ENCODE measurements around the gene KRTAP1-4. TPM values are rescaled to one million over a fixed set of nuclear protein-coding genes. Genes with fewer than 3 reads are reported as not detected.

The KRTAP1-4 gene
- total and polyA plus RNA-seq, 2 donors (not counting 3 experiments of a cell fraction or from before 2014, with no cell fraction given) = not detected

GRCh38 chr17:41067281-41067680 is 37.3 kb upstream of the KRTAP1-4 start:
- intact Hi-C loops (cut with micrococcal nuclease) = no loop called here
- H3K27ac ChIP-seq (ENCODE audit: insufficient read depth, low read depth, low read length) = no peak overlapping the region

More at GRCh38 chr17:41067281-41067680, 37.3 kb upstream of the KRTAP1-4 start:
- no peaks in the 10 kb centered on the region for H4K20me1 ChIP-seq (replicated peaks; ENCODE audit: control insufficient read depth, extremely low read depth, insufficient read depth, low read length)
- H2AFZ ChIP-seq (ENCODE audit: low read depth, low read length) = no peak overlapping the region
- H3K79me2 ChIP-seq (ENCODE audit: control insufficient read depth, insufficient read depth, low read length) = no peaks in the 10 kb centered on the region
- no TSS peak for BruUV-seq (replicated peaks)
- DNase-seq (ENCODE audit: low read depth, low spot score) (no peak), FAIRE-seq (no peak)
- dilution Hi-C loops (cut with MboI; ENCODE audit: extremely low pct_ligation_motif_present, low sequenced_read_pairs) = no loop called here
- no peaks in the 10 kb centered on the region for H3K9me1 ChIP-seq (replicated peaks; ENCODE audit: control insufficient read depth, extremely low read depth, insufficient read depth, low read length)
- ChIA-PET POLR2A (no interaction called here), CTCF (no interaction called here)
- no peak for TF ChIP-seq CTCF (IDR thresholded peaks at IDR 0.05; ENCODE audit: extremely low read depth in 1 of 2, insufficient read depth in 1 of 2, low read depth in 1 of 2, low read length in 2 of 2)
- TF ChIP-seq JUN (IDR thresholded peaks at IDR 0.05; ENCODE audit: borderline replicate concordance, insufficient read depth, insufficient read length, low read depth) = no peak
- no peak for TF ChIP-seq MAX (IDR thresholded peaks at IDR 0.05; ENCODE audit: insufficient read depth, insufficient read length)
- no peak for TF ChIP-seq EZH2 (IDR thresholded peaks at IDR 0.05; ENCODE audit: borderline replicate concordance, low read depth, low read length, severe bottlenecking)
- TF ChIP-seq POLR2AphosphoS5 (IDR thresholded peaks at IDR 0.05; ENCODE audit: insufficient read depth, low read depth, low read length) = no peak
- no peak overlapping the region for H3K4me2 ChIP-seq (ENCODE audit: insufficient read depth, low read length)
- H3K27me3 ChIP-seq (ENCODE audit: control insufficient read depth in 2 of 2, insufficient read depth in 2 of 2, low read length in 2 of 2) = no peaks in the 10 kb centered on the region
- no peaks in the 10 kb centered on the region for H3K36me3 ChIP-seq (ENCODE audit: control insufficient read depth in 2 of 2, extremely low read depth in 1 of 2, insufficient read depth in 2 of 2, low read length in 2 of 2)
- H3K4me3 ChIP-seq (replicated peaks in 1 of 3; ENCODE audit: insufficient read depth in 1 of 3, low read depth in 1 of 3, low read length in 3 of 3) = no peak overlapping the region
- no peak overlapping the region for H3K9ac ChIP-seq (replicated peaks; ENCODE audit: extremely low read depth, insufficient read depth, low read length)
- no peaks in the 10 kb centered on the region for H3K9me3 ChIP-seq (replicated peaks; ENCODE audit: control insufficient read depth, insufficient read depth, low read length)
- no peaks in the 10 kb centered on the region for H3K4me1 ChIP-seq (ENCODE audit: control insufficient read depth, extremely low read depth, insufficient read depth, low read length)

Measured in endothelial cell of umbilical vein (primary cell).